HepG2 (cell line): ENCODE measurements around the gene ACVRL1. TPM values are rescaled to one million over a fixed set of nuclear protein-coding genes. Genes with fewer than 3 reads are reported as not detected.

Source experiments
- ATAC-seq: fragments of 200-7000 bp; cut with Tn5 transposase; 3 replicates; pipeline ENCODE4 v1.9.1; 2020; ENCODE audit warnings: mild to moderate bottlenecking, moderate library complexity
- BruUV-seq: library from RNA; stranded (reverse); fragments of 400-500 nt; replicated peaks from 2 replicates; lab custom pipeline; 2021; lab: Mats Ljungman, UMichigan
- CTCF ChIA-PET: fragments of 300-600 bp; formaldehyde crosslinking; extraction: SDS; loops from one replicate; lab custom pipeline; 2021; ENCODE audit warnings: low total read pairs, inconsistent platforms, low intra/inter-chr PET ratio; lab: Yijun Ruan, JAX
- POLR2A ChIA-PET: fragments of 350-600 bp; sonication (Branson Sonifier 250); formaldehyde crosslinking; loops from one replicate; lab custom pipeline; 2020; ENCODE audit warnings: antibody characterized with exemption, inconsistent platforms; lab: Yijun Ruan, JAX
- DNase-seq: peaks from one replicate; pipeline ENCODE4 v3.0.0-alpha.2; 2015; ENCODE audit warnings: low spot score
- FAIRE-seq: peaks from 3 replicates; lab custom pipeline; 2011; peaks lifted over from hg19 to GRCh38; lab: Jason Lieb, UNC
- H2AFZ ChIP-seq: one replicate; pipeline ENCODE4 v1.6.1; 2011; ENCODE audit warnings: low read length, inconsistent platforms
- H3K27ac ChIP-seq: fragments of 300-600 bp; 3 replicates; pipeline ENCODE4 v1.8.0; 2011; ENCODE audit warnings: mixed run types, mild to moderate bottlenecking, mixed read lengths, low read length, inconsistent platforms; ENCODE audit not compliant: insufficient read depth; ENCODE audit errors: extremely low read length
- H3K27me3 ChIP-seq, 2 experiments: fragments of 200-600 bp in 1 of 2; 2 replicates in 1 of 2; 3 replicates in 1 of 2; pipeline versions ENCODE4 v1.6.0 to v1.8.0; 2011; ENCODE audit warnings: low read length in 2 of 2, mild to moderate bottlenecking in 2 of 2, moderate library complexity in 2 of 2, inconsistent platforms in 1 of 2; ENCODE audit not compliant: insufficient read depth in 2 of 2, control insufficient read depth in 1 of 2
- H3K36me3 ChIP-seq, 2 experiments: fragments of 200-600 bp in 1 of 2; replicated peaks in 1 of 2; 2 replicates in 1 of 2; 3 replicates in 1 of 2; pipeline versions ENCODE4 v1.5.1 to v1.8.0; 2011; ENCODE audit warnings: low read length in 2 of 2, inconsistent platforms in 1 of 2; ENCODE audit not compliant: insufficient read depth in 2 of 2, control insufficient read depth in 1 of 2
- H3K4me1 ChIP-seq: 2 replicates; pipeline ENCODE4 v1.5.1; 2012; ENCODE audit warnings: low read length, inconsistent platforms; ENCODE audit not compliant: insufficient read depth
- H3K4me2 ChIP-seq: 2 replicates; pipeline ENCODE4 v1.6.0; 2011; ENCODE audit warnings: low read depth, low read length, inconsistent platforms
- H3K4me3 ChIP-seq, 3 experiments: fragments of 200-600 bp in 1 of 3; sonication (generic), shearing (Covaris generic) in 1 of 3; replicated peaks in 1 of 3; 2 replicates each; pipeline ENCODE4 v1.5.1; 2011 to 2016; ENCODE audit warnings: low read length in 3 of 3, inconsistent platforms in 2 of 3, low read depth in 2 of 3, mild to moderate bottlenecking in 2 of 3, control low read depth in 1 of 3, mixed read lengths in 1 of 3; ENCODE audit not compliant: insufficient read depth in 1 of 3
- H3K79me2 ChIP-seq: one replicate; pipeline ENCODE4 v1.6.1; 2011; ENCODE audit warnings: low read length, inconsistent platforms; ENCODE audit not compliant: insufficient read depth
- H3K9ac ChIP-seq: 2 replicates; pipeline ENCODE4 v1.6.0; 2011; ENCODE audit warnings: mild to moderate bottlenecking, low read depth, low read length, inconsistent platforms; ENCODE audit not compliant: insufficient read depth
- H3K9me3 ChIP-seq: 2 replicates; pipeline ENCODE4 v1.5.1; 2012; ENCODE audit warnings: mild to moderate bottlenecking, low read length
- H4K20me1 ChIP-seq: 2 replicates; pipeline ENCODE4 v1.6.0; 2011; ENCODE audit warnings: inconsistent platforms, mild to moderate bottlenecking, low read length, moderate library complexity; ENCODE audit not compliant: insufficient read depth
- DZIP1 ChIP-seq: sonication (generic); formaldehyde crosslinking; IDR thresholded peaks from 2 replicates; pipeline ENCODE4 v1.5.0; 2020; ENCODE audit warnings: mild to moderate bottlenecking, missing genetic modification reagents
- IKZF5 ChIP-seq: IDR thresholded peaks from 2 replicates; pipeline ENCODE4 v1.6.1; 2018; ENCODE audit warnings: missing genetic modification reagents, mild to moderate bottlenecking, missing compliant biosample characterization
- NFAT5 ChIP-seq: sonication (generic); formaldehyde crosslinking; IDR thresholded peaks from 2 replicates; pipeline ENCODE4 v1.4.0; 2020; ENCODE audit warnings: missing genetic modification reagents
- PHF5A ChIP-seq: IDR thresholded peaks from one replicate; pipeline ENCODE4 v1.6.1; 2018; ENCODE audit warnings: low read depth, missing genetic modification reagents; ENCODE audit not compliant: unreplicated experiment
- REPIN1 ChIP-seq: sonication (generic); formaldehyde crosslinking; IDR thresholded peaks from 2 replicates; pipeline ENCODE4 v1.8.0; 2022; ENCODE audit warnings: missing genetic modification reagents, low read depth, mild to moderate bottlenecking, borderline replicate concordance
- ZGPAT ChIP-seq: IDR thresholded peaks from 2 replicates; pipeline ENCODE4 v1.6.1; 2016; ENCODE audit warnings: mild to moderate bottlenecking
- ZNF101 ChIP-seq: sonication (generic); formaldehyde crosslinking; IDR thresholded peaks from 2 replicates; pipeline ENCODE4 v1.4.0; 2020; ENCODE audit warnings: mild to moderate bottlenecking, low read depth, missing genetic modification reagents, borderline replicate concordance
- ZNF652 ChIP-seq: IDR thresholded peaks from 2 replicates; pipeline ENCODE4 v1.6.1; 2016; ENCODE audit warnings: low read depth, borderline replicate concordance
- ZNF777 ChIP-seq: sonication (generic); formaldehyde crosslinking; IDR thresholded peaks from 2 replicates; pipeline ENCODE4 v1.4.0; 2020; ENCODE audit warnings: missing genetic modification reagents
- ZUFSP ChIP-seq: sonication (generic); formaldehyde crosslinking; IDR thresholded peaks from 2 replicates; pipeline ENCODE4 v1.9.0; 2021; ENCODE audit warnings: missing genetic modification reagents, mild to moderate bottlenecking, borderline replicate concordance
- WGBS: methylation state at CpG from one replicate; pipeline ENCODE4 v1.1.6; 2017; ENCODE audit warnings: low lambda C conversion rate; 5-methylcytosine and 5-hydroxymethylcytosine counted together
- in situ Hi-C: cut with HindIII; loops from 2 replicates; pipeline ENCODE4 v1.10.0; 2017; ENCODE audit warnings: low pct_unique_long_range_greater_than_20kb; ENCODE audit not compliant: extremely low pct_ligation_motif_present
- intact Hi-C: fragments of 100-400 bp; cut with micrococcal nuclease; formaldehyde crosslinking; loops from one replicate; pipeline ENCODE4 v1.10.0; 2022; ENCODE audit not compliant: unreplicated experiment
- polyA plus RNA-seq, 8 experiments: library from polyadenylated mRNA; depleted of rRNA in 3 of 8; stranded (reverse) in 7 of 8; unstranded in 1 of 8; fragments of >200 nt; fragmentation: Illumina TruSeq in 4 of 8; extraction: Trizol in 4 of 8; gene quantifications; 2 replicates each; pipeline versions ENCODE4 v1.2.1 to v1.2.3, GENCODE V29; 2011 to 2016; ENCODE audit warnings: low read depth in 4 of 8, missing spikeins in 1 of 8, mixed read lengths in 1 of 8; ENCODE audit not compliant: insufficient read depth in 1 of 8
- total RNA-seq, 5 experiments: library from RNA; depleted of rRNA; stranded (reverse); fragments of >200 nt; fragmentation: Illumina TruSeq; extraction: Trizol; gene quantifications; 2 replicates each; pipeline ENCODE4 v1.2.3, GENCODE V29; 2016; ENCODE audit warnings: low read depth in 1 of 5

The ACVRL1 gene
- total and polyA plus RNA-seq, 2 of the 13 experiments (the other 11 are each of a cell fraction or from before 2014, with no cell fraction given): not detected

- Histone ChIP-seq H3K79me2 (no peaks in the 10 kb centered on the region), H3K9me3 (no peaks in the 10 kb centered on the region), H2AFZ (no peak overlapping the region), H4K20me1 (no peaks in the 10 kb centered on the region), H3K4me2 (no peak overlapping the region; the same call in 1 of the 2 replicates), H3K9ac (no peak overlapping the region), H3K4me1 (peaks cover 51% of the 10 kb centered on the region), H3K27ac (no peak overlapping the region), H3K27me3 (peaks cover 9 to 52% of the 10 kb centered on the region in 2 experiments; a peak in 4 of 5 replicates), H3K4me3 (no peak overlapping the region), H3K36me3 (no peaks in the 10 kb centered on the region)
- no TSS peak for BruUV-seq
- 55% methylated on average over 13 of the region's 20 CpGs for WGBS
- in situ Hi-C loops: no loop called here
- intact Hi-C loops: no loop called here
- ChIA-PET CTCF (no interaction called here), POLR2A (no interaction called here)
- ATAC-seq (no peak), DNase-seq (no peak), FAIRE-seq (no peak)
- no peak for TF ChIP-seq REPIN1 (CRISPR knock-in tag)
- no peak for TF ChIP-seq PHF5A
- no peak for TF ChIP-seq ZGPAT (CRISPR knock-in tag)
- no peak for TF ChIP-seq ZUFSP (CRISPR knock-in tag)
- TF ChIP-seq ZNF777 (CRISPR knock-in tag): no peak
- no peak for TF ChIP-seq ZNF652 (CRISPR knock-in tag)
- no peak for TF ChIP-seq NFAT5
- no peak for TF ChIP-seq ZNF101
- no peak for TF ChIP-seq IKZF5 (CRISPR knock-in tag)
- TF ChIP-seq DZIP1: no peak
Observed at GRCh38 chr12:51869496-51869865, 37.8 kb upstream of the ACVRL1 start.
